Activated CD4-positive, alpha-beta T cell treated with anti-CD3 and anti-CD28 coated beads for 4 hours (primary cell): ENCODE data around the gene APOB.

Experiments
- DNase-seq, 2 donors: peaks; one replicate each; pipeline ENCODE4 v3.0.0-alpha.2; 2020

The APOB gene

GRCh38 chr2:20972110-20972509, 71.8 kb downstream of the APOB start:
- DNase-seq: no peak

GRCh38 chr2:20970068-20970467, 73.8 kb downstream of the APOB start:
- no peak for DNase-seq

GRCh38 chr2:20966061-20966595, 77.7 kb downstream of the APOB start:
- DNase-seq: no peak

GRCh38 chr2:20965221-20965620, 78.7 kb downstream of the APOB start:
- DNase-seq: no peak

- DNase-seq: no peak
Measured at GRCh38 chr2:20963867-20964266, 80.0 kb downstream of the APOB start.

- peak; percentile 60 to 72 for DNase-seq
Measured at GRCh38 chr2:20962939-20963557, 80.8 kb downstream of the APOB start.

- DNase-seq: no peak
Measured at GRCh38 chr2:20961858-20962257, 82.0 kb downstream of the APOB start.

GRCh38 chr2:20960003-20960402, 83.9 kb downstream of the APOB start:
- no peak for DNase-seq

- no peak for DNase-seq
Measured at GRCh38 chr2:20959252-20959651, 84.6 kb downstream of the APOB start.

- no peak for DNase-seq
Measured at GRCh38 chr2:20957788-20958525, 85.9 kb downstream of the APOB start.

- DNase-seq: no peak
Measured at GRCh38 chr2:20955277-20956026, 88.4 kb downstream of the APOB start.

GRCh38 chr2:20953146-20953824, 90.6 kb downstream of the APOB start:
- DNase-seq: no peak
